Measurements from ENCODE around the gene PRSS8. TPM values are rescaled to one million over a fixed set of nuclear protein-coding genes. Genes with fewer than 3 reads are reported as not detected.
"Not testable (repeated sequence)": the region's sequence is repeated elsewhere in the genome, so short reads cannot be mapped to it uniquely, and the experiment has no call there.

The PRSS8 gene
- total RNA-seq (2014; rRNA removed; shearing (Covaris generic)), result not detected in 2 replicates

- Histone ChIP-seq H3K36me3 (peaks cover 10% of the 10 kb centered on the region; the same call in 1 of the 2 replicates), H3K27ac (no peak within 1 kb of the TSS), H3K4me1 (replicated peaks) (peaks cover 12% of the 10 kb centered on the region), H3K27me3 (replicated peaks) (no peaks in the 10 kb centered on the region), H3K4me3 (no peak within 1 kb of the TSS), H3K9me3 (replicated peaks) (no peaks in the 10 kb centered on the region)
- DNase-seq (ENCODE audit: low read depth in 1 of 2, low spot score in 2 of 2), result no peak
Observed at GRCh38 chr16:31135535-31136286, at the start of gene PRSS8. PRSS8 (minus strand) TSS chr16:31135727; CDS start chr16:31135498, 229 bp downstream.

DNA sequence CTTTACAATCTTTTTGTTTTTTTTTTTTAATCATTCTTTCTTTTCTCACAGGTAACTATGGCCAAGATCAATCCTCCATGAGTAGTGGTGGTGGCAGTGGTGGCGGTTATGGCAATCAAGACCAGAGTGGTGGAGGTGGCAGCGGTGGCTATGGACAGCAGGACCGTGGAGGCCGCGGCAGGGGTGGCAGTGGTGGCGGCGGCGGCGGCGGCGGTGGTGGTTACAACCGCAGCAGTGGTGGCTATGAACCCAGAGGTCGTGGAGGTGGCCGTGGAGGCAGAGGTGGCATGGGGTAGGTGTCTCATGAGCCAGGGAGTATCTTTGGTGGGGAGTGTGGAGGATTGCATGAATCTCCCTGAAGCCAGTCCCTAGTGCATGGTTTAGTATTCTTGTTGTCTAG, 49.4 kb upstream of the PRSS8 start:
- H3K4me1 ChIP-seq (replicated peaks), result peaks cover 19% of the 10 kb centered on the region
- DNase-seq (ENCODE audit: low read depth in 1 of 2, low spot score in 2 of 2), result no peak
- no peak overlapping the region for H3K4me3 ChIP-seq
- peaks cover 99% of the 10 kb centered on the region for H3K36me3 ChIP-seq
- no peaks in the 10 kb centered on the region for H3K9me3 ChIP-seq (replicated peaks)
- H3K27me3 ChIP-seq (replicated peaks), result no peaks in the 10 kb centered on the region
- H3K27ac ChIP-seq, result no peak overlapping the region

GRCh38 chr16:31183432-31184428, 48.2 kb upstream of the PRSS8 start:
- no peaks in the 10 kb centered on the region for H3K9me3 ChIP-seq (replicated peaks)
- DNase-seq (ENCODE audit: low read depth in 1 of 2, low spot score in 2 of 2), result no peak
- no peak overlapping the region for H3K4me3 ChIP-seq
- H3K27ac ChIP-seq, result no peak overlapping the region
- peaks cover 25% of the 10 kb centered on the region for H3K4me1 ChIP-seq (replicated peaks)
- H3K36me3 ChIP-seq, result peaks cover 88% of the 10 kb centered on the region
- H3K27me3 ChIP-seq (replicated peaks), result no peaks in the 10 kb centered on the region

- Histone ChIP-seq H3K9me3 (replicated peaks) (no peaks in the 10 kb centered on the region), H3K27me3 (replicated peaks) (no peaks in the 10 kb centered on the region), H3K4me3 (peak overlapping the region; percentile 87), H3K36me3 (peaks cover 74% of the 10 kb centered on the region), H3K27ac (no peak overlapping the region), H3K4me1 (replicated peaks) (peaks cover 26% of the 10 kb centered on the region)
- DNase-seq (ENCODE audit: low read depth in 1 of 2, low spot score in 2 of 2), result no peak
Observed at GRCh38 chr16:31182391-31182790, 46.9 kb upstream of the PRSS8 start.

- Histone ChIP-seq H3K36me3 (peaks cover 63% of the 10 kb centered on the region), H3K4me3 (peak overlapping the region; percentile 87), H3K27me3 (replicated peaks) (no peaks in the 10 kb centered on the region), H3K9me3 (replicated peaks) (no peaks in the 10 kb centered on the region), H3K4me1 (replicated peaks) (peaks cover 26% of the 10 kb centered on the region), H3K27ac (peak overlapping the region; percentile 96)
- DNase-seq (ENCODE audit: low read depth in 1 of 2, low spot score in 2 of 2), result peak in 1 of 2 experiments; percentile 52
Observed at GRCh38 chr16:31181102-31181830, 45.7 kb upstream of the PRSS8 start.

- H3K27me3 ChIP-seq (replicated peaks), result no peaks in the 10 kb centered on the region
- DNase-seq (ENCODE audit: low read depth in 1 of 2, low spot score in 2 of 2), result peak; percentile 89 to 97
- peak within 1 kb of the TSS; percentile 87 for H3K4me3 ChIP-seq
- H3K36me3 ChIP-seq, result peaks cover 50% of the 10 kb centered on the region
- H3K9me3 ChIP-seq (replicated peaks), result no peaks in the 10 kb centered on the region
- H3K27ac ChIP-seq, result peak within 1 kb of the TSS; percentile 96
- peaks cover 22% of the 10 kb centered on the region for H3K4me1 ChIP-seq (replicated peaks)
Observed at GRCh38 chr16:31179747-31180459, 44.4 kb upstream of the PRSS8 start, which contains the start of gene FUS. FUS (plus strand) TSS chr16:31180139; CDS start chr16:31180215, 76 bp downstream.

- no peak for DNase-seq (ENCODE audit: low read depth in 1 of 2, low spot score in 2 of 2)
- Histone ChIP-seq H3K27me3 (replicated peaks) (no peaks in the 10 kb centered on the region), H3K27ac (peak overlapping the region; percentile 96), H3K9me3 (replicated peaks) (no peaks in the 10 kb centered on the region), H3K4me3 (peak overlapping the region; percentile 87), H3K4me1 (replicated peaks) (peaks cover 22% of the 10 kb centered on the region), H3K36me3 (peaks cover 43% of the 10 kb centered on the region)
Observed at GRCh38 chr16:31179219-31179746, 43.8 kb upstream of the PRSS8 start.

GRCh38 chr16:31177136-31177535, 41.6 kb upstream of the PRSS8 start:
- DNase-seq (ENCODE audit: low read depth in 1 of 2, low spot score in 2 of 2), result no peak
- Histone ChIP-seq H3K4me1 (replicated peaks) (peaks cover 9% of the 10 kb centered on the region), H3K9me3 (replicated peaks) (no peaks in the 10 kb centered on the region), H3K4me3 (no peak overlapping the region), H3K36me3 (peaks cover 22% of the 10 kb centered on the region), H3K27ac (no peak overlapping the region), H3K27me3 (replicated peaks) (no peaks in the 10 kb centered on the region)

- H3K27ac ChIP-seq; H3K4me1 ChIP-seq (replicated peaks); H3K27me3 ChIP-seq (replicated peaks); H3K9me3 ChIP-seq (replicated peaks); H3K4me3 ChIP-seq; DNase-seq (ENCODE audit: low read depth in 1 of 2, low spot score in 2 of 2); H3K36me3 ChIP-seq: not testable (repeated sequence)
Observed at GRCh38 chr16:31170048-31170447, 34.5 kb upstream of the PRSS8 start.

DNA sequence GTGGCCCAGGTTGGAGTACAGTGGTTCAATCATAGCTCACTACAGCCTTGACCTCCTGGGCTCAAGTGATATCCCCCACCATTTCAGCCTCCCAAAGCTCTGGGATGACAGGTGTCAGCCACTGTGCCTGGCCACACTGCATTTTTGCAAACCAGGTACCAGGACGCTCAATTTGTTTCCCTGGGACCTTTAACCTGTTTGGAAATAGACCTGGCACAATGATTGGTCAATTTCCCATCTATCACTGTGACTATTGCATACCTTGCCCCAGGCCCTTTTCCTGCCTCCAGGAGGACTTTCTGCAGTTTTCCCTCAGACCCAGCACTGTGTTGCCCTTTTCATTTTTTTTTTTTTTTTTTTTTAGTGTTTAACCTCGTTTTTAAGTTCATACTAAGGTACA, 33.3 kb upstream of the PRSS8 start:
- no peaks in the 10 kb centered on the region for H3K36me3 ChIP-seq
- no peak overlapping the region for H3K27ac ChIP-seq
- H3K9me3 ChIP-seq (replicated peaks), result no peaks in the 10 kb centered on the region
- no peaks in the 10 kb centered on the region for H3K4me1 ChIP-seq (replicated peaks)
- no peaks in the 10 kb centered on the region for H3K27me3 ChIP-seq (replicated peaks)
- no peak for DNase-seq (ENCODE audit: low read depth in 1 of 2, low spot score in 2 of 2)
- H3K4me3 ChIP-seq, result no peak overlapping the region

GRCh38 chr16:31167315-31167714, 31.8 kb upstream of the PRSS8 start:
- no peak for DNase-seq (ENCODE audit: low read depth in 1 of 2, low spot score in 2 of 2)
- no peaks in the 10 kb centered on the region for H3K4me1 ChIP-seq (replicated peaks)
- peaks cover 6% of the 10 kb centered on the region; the same call in 1 of the 2 replicates for H3K27me3 ChIP-seq (replicated peaks)
- H3K9me3 ChIP-seq (replicated peaks), result no peaks in the 10 kb centered on the region
- no peaks in the 10 kb centered on the region for H3K36me3 ChIP-seq
- no peak overlapping the region for H3K4me3 ChIP-seq
- no peak overlapping the region for H3K27ac ChIP-seq

- Histone ChIP-seq H3K27ac (no peak overlapping the region), H3K4me3 (no peak overlapping the region), H3K4me1 (replicated peaks) (no peaks in the 10 kb centered on the region), H3K36me3 (no peaks in the 10 kb centered on the region), H3K27me3 (replicated peaks) (peaks cover 27% of the 10 kb centered on the region), H3K9me3 (replicated peaks) (no peaks in the 10 kb centered on the region)
- no peak for DNase-seq (ENCODE audit: low read depth in 1 of 2, low spot score in 2 of 2)
Observed at GRCh38 chr16:31157136-31157535, 21.6 kb upstream of the PRSS8 start.
